ENCODE measurements around the gene PTPRH.

Gene PTPRH

DNA sequence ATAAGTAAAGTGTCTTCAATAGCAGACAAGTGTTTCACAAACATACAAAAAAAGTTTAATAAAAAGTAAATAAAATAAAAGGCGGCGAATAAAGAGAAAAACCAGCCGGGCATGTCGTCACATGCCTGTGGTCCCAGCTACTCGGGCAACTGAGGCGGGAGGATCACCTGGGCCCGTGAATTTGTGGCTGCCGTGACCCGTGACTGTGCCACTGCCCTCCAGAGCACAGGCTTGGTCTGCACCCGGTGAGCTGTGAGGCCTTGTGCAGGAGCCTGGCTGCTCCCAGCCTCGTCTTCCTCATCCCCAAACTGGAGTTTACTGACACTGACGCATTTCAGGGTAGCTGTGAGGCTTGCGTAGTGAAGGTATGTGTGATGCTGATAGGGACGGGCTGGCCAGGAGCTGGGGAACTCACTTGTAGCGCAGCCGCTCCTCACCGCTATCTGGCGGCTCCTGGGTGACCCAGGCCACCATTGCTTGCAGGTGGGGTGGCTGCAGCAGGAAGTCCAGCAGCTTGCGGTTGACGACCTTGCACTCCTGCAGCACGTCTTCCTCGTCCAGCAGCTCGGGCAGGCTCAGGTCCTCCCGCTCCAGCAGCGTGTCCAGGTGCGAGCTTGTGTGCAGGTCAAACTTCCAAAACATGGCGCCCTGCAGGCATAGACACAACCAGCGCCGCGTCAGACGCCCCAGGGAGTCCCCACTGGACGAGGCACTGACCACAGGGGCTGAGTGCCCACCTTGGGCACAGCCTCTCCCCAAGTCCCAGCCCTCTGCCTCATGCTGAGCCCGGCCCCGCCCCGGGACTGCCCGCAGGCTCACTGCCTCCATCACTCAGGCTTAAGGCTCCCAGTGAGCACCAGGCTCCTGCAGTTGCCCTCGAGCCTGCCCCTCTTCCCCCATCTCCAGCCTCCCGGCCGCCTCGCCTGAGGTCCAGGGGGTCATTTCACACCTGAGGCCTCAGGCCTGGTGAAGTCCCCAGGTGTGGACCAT lies 37.5 kb upstream of the PTPRH start:
- DNase-seq = no peak

DNA sequence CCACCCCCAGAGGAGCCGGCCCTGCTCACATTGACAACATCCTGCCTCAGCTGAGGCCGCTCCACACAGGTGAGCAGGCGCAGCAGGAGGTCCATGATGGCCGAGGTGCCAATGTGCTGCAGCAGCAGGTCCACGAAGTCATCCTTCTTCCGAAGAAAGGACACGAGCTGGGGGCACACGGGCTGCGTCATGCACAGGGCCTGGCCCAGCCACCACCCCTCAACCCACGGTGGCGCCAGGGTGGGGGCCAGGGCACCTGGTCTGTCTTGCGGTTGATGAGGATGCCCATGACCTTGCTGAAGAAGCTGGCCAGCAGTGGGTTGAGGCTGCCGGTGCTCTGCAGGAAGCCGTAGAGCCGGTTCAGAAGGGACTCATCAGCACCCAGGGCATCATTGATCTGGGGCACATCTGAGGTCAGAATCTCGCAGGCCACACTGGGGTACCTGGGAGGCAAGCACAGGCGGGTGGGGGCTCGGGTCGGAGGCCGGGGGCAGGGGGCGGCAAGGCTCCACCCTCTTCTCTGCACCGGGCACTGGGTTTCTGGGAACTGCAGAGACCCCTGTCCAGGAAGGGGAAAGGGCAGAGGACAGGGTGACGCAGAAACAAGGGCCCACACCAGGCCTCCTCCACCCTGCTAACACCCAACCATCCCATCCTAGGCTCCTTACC lies 36.1 kb upstream of the PTPRH start:
- DNase-seq = no peak

DNA sequence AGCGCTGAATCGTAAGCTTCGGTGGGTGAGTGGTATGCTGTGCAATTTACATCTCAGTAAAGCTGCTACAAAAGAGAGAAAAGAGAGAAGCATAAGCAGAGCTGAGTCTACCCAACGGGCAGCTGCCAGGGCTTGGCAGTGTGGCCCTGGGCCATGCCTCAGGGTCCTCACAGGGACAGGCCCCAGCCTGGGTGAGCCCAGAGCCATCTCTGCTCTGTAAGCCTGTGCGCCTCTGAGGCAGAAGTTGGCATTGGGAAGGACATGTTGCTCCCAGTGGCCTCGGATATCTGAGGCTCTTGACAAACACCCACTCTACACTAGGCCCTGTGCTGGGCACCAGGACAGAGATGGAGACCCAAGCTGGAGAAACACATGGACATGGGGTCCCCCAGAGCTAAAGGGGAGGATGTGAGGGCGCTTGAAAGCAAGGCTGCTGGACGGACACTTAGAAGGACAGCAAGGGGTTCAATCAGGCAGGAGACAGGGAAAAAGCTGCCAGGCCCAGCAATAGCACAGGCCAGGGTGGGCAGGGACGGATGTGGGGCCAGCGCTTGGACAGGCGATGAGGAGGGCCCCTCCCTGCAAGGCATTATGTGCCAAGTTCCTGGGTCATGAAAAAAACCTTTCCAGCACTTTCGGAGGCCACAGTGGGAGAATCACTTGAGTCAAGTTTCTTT lies 34.8 kb upstream of the PTPRH start:
- DNase-seq = no peak

DNA sequence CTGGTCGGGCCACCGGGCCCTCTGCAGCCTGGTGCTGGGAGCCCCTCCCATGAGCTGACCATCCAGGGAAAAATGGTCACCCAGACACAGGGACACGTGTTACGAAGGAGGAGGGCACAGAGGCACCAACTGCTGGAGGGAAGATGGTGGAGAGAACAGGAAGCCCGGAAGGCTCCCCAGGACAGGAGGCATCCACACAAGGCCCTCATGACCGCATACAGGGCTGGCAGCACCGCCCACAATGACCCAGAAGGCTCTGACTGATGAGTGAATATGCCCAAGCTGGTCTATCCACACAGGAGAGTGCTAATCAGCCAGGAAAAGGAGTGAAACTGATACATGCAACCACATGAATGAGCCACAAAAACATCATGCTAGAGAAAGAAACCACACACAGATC lies 33.2 kb upstream of the PTPRH start:
- no peak for DNase-seq

DNA sequence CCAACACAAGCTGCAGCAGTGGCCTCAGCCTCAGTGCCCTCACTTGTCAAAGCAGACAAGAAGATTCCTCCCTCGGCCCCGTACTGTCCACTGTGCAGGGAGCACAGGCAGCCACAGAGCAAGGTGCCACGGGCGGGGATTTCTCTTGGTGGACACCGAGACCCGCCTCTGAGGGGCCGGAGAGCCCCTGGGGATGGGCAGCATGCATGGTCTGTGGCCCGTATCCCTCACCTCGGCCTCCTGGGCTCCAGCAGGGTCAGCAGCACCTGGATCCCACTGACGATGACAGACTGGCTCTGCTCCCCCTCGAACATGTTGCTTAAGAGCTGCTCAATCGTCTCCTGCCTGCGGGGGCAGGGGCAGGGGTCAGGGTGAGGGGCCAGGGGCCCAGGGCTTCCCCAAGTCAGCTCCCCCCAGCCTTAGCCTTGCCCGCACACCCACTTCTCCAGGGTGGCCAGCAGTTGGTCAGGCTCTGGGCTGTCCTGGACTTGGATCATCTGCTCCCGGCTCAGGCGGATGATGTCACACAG lies 32.7 kb upstream of the PTPRH start:
- DNase-seq = no peak

DNA sequence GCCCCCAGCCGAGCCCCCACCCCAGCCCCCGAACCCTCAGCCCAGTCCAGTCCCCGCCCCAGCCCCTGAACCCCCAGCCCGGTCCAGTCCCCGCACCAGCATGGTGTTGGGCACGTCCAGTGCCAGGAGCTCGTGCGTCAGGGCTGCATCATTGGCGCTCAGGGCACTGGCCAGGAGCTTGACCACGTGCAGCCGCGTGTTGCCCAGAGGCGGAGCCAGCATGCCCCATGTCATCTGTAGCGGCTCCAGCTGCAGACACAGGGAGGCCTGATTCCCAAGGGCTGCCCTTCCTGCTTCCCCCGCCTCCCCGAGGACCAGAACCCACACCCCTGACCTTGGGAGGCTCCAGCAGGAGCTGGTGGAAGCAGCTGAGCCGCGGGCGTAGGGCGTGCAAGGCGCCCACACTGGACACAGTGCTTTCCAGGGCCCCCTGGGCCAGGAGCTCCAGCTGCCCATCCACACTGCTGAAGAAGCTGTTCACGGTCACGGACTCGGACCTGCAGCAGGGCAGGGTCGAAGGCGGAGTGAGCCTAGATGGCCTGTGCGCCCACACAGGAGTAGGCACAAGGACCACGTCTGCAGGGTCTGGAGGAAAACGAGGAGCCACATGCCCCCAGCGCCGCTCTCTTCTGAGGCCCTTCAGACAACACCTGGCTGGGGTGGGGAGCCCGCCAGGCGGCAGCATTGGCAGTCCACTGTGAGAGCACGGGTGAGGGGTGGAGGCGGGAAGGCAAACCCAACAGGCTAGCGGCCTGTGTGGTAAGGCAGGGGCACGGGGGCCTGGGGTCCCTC lies 32.0 kb upstream of the PTPRH start:
- no peak for DNase-seq

DNA sequence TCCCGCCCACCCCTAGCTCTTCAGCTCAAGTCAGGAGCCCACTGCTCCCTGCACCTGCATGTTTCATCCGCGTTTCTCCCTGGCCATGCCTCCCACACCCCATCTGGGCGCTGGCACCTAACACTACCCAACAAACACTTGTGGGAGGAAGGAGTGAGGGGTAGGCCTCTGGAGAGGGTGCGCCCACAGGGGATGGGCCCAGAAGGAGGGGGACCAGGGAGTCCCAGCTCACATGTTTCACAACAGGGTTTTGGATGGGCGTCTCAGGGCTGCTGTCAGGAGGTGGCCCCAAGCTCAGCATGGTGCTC lies 31.4 kb upstream of the PTPRH start:
- no peak for DNase-seq

DNA sequence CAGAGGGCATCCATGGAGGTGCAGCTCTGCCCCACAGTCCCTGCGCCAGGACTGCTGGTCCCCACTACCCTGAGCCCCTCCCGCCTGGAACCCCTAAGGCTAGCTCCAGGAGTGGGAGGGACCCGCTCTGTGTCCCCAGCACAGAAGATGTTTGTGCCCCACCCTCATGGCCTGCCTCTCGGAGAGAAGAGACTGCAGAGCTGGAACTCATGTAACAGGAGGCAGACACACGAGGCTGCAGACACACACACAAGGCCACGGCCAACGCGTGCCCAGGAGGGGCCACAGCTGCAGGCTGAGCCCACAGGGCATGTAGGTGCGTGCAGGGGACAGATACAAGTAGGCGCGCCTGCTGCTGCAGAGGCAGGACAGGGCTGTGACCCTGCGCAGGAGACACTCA lies 29.7 kb upstream of the PTPRH start:
- DNase-seq = no peak

DNA sequence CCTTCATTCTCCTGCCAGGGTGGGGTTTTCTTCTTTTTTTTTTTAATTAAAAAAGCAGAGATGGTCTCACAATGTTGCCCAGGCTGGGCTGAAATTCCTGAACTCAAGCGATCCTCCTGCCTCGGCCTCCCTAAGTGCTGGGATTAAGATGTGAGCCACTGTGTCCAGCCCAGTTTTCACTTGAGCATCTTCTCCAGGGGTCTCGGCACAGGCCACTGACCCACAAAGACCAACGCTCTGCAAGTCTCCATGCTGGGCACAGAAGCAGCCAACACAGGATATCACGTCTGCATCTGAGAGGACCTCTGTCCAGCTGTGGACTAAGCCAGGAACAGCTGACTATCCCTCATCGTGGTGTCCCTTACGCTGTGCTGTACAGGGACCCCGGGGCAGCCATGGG lies 28.7 kb upstream of the PTPRH start:
- no peak for DNase-seq

DNA sequence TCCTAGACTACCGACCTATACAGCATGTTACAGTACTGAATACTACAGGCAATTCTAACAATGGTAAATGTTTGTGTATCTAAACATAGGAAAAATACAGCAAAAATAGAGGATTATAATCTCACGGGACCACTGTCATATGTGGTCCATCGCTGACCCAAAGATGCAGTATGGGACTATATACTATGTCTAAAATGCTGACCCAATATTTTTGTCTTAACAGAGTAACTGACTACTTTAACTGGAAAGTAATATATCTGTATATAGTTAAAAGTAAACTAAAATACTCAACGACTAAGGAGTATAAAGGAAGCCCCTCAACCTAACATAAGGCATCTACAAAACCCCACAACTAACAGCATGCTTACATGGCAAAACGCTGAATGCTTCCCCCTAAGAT lies 23.7 kb upstream of the PTPRH start:
- DNase-seq = no peak

DNA sequence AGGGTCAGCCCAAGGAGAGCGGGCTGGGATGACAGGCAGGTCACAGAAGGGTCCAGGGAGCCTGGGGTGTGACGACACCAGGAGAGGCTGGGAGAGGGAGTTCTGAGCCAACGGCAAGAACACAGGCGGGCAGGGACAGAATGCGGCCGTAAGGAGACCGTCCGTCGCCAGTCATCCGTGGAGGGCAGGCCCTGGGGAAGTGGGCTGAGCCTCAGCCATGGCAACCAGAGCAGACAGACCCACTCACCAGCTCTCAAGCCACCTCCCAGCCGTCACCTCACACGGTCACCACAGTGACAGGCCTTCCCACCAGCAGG lies 22.9 kb upstream of the PTPRH start:
- DNase-seq = no peak

DNA sequence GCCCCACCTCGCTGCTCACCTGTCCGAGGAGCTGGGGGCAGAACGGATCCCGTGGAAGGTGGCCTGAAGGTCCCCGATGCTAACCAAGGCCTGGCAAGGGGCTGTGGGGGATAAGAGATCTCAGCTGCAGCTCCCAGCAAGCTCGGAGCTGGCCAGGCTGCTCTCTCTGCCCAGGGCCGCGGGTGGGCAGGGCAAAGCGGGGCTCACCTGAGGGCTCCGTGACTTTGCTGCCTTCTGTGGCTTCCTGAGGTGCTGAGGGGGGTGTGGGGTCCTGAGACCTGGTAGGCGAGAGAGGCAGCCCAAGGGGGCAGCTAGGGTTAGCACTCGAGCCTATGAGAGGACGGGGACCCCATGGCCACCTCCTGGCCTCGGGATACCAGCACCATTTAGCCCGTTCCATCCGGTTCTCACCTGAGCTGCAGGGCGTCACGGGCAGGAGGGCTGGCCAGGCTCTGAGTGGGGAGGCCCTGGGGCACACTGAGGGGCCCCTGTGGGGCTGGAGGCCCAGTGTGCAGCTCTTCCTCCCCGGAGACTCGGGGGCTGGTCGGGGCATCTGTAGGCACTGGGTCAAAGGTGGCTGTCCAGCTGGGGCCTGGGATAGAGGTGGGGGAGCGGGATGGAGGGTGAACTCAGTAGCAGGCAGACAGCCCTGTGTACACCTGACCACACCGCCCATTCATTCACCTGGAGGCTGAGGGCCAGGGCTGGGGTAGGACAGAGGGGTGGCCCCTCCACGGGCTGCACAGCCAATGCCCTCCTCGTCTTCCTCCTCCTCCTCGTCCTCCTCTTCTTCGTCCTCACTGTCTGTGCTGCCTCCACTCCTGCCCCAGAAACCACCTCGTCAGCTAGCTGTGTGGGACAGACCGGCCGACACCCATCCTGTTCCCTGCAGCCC lies 22.3 kb upstream of the PTPRH start:
- DNase-seq = no peak

DNA sequence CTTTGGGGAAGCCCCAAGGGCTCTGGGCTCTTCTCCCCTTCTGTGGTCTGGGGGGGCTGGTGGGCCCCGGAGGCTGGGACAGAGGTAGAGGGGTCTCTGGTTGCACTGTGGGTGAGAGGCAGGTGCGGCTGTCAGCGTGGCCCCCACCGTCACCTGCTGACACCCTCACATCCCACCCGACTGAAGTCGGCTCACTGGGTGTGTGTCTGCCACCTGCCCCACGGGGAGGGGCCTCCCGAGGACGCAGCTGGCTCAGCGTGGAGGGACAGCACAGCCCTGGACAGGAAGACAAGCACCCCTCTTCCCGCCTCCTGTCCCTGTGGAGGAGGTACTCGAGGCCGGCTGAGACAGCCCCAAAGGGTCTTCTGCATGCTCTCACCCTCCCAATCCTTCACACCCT lies 21.5 kb upstream of the PTPRH start:
- no peak for DNase-seq

DNA sequence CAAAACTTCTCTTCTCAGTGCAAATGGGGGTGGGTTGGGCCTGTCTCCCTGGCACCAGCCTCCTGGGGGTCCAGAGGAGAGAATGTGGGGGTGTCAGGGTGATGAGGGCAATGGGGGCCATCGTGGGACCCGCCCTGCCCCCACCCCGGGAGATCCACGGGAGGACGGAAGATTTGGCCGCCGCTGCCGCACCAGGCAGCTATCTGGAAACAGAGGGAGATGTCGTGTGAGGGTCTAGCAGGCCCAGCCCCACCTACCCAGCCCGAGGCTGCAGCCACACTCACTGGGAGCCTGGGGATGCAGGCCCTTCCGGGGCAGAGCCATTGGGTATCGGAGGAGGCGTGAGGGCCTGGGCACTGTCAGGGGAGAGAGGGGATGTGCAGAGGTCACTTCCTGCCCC lies 21.0 kb upstream of the PTPRH start:
- no peak for DNase-seq

DNA sequence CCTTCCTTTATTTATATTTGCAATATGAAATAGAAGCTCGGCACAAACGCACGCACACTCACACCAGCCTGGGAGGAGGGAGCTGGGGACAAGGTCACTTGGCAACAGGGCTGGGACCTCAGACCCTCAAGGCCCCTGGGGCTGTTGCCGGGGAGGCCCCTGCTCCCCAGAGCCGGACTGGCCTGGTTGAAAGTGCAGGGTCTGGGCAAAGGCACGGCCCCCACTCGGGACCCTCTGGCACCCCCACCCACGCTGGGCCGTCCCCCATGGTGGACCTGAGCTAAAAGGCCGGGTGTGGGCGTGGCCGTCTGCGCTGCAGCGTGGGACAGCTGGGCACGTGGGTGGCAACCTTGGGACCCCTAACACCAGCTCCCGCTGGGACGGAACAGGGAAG lies 20.5 kb upstream of the PTPRH start:
- no peak for DNase-seq

DNA sequence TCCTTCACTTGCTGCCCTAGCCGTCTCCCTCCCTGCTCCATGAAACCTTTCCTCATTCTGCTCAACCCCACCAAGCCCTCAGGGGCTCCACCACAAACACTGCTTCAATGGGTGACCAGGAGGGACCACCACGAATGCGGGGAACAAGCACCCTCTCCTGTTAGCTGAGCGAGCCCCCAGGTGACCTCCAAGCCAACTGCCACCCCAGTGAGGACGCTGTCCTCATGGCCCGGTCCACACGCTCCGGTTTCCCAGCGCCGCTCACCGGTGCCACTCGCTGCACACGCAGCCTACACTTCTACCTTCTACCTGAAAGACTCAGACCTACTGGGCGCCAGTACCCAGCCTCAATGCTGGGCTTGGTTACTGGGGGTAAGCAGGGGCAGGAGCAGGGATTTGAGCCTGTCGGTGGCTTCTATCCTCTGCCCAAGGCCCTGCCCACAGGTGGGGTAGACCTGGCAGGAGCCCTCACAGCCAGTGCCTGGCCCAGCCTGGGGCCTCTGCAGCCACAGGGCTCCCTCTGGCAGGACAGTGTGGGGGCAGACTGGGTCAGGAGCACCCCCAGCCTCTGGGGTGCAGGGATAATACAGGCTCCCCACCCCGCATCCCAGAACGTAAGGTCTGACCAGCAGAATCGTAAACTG lies 20.0 kb upstream of the PTPRH start:
- DNase-seq = no peak

DNA sequence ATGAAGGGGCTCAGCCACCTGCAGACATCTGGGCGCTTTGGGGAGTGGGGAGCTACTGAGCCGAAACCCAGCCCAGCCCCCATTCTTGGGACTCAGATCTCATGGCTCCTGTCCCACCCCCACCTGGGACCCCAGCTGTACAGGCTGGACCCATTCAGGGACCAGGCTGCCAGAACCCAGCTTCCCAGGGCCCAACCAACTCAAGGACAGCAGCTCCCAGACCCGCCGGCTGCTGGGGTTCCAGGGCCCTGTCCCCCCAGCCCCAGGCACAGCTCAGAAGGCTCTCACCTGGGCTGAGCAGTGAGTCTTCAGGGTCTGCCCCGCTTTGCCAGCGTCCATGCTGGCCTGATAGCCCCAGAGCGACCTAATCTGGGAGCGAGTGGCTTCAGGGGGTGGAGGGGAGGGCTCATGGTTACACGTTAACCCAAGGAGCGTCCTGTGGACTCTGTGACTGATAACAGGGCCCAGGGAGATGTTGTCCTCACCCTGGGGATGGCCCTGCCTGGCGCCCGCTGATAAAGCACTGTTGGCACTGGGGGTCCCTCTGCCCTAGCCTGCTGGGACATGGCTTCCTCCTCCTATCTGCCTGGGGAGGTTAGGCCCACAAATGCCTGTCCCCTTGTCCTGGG lies 19.2 kb upstream of the PTPRH start, which contains the start of gene TMEM86B:
TMEM86B (minus strand) TSS at position 361 of the 629 bp plus-strand sequence; CDS start at position 339, 22 bp downstream.
- DNase-seq = no peak

DNA sequence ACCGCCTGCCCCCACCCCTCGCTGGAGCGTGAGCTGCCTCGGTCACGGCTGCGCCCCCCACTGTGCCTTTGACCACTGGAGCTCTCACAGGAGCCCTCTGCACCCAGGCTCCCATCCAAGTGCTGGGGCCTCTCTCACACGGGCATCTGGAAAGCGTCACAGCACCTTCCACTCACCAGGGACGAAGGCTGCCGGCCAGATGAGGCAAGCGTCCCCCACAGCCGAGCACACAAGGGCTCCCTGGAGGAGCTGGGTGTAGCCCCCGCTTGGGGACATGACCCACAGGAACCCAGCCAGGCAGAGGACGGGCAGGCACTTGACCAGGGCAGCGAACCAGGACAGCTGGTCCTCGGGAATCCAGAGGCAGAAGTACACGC lies 18.7 kb upstream of the PTPRH start:
- DNase-seq = no peak

DNA sequence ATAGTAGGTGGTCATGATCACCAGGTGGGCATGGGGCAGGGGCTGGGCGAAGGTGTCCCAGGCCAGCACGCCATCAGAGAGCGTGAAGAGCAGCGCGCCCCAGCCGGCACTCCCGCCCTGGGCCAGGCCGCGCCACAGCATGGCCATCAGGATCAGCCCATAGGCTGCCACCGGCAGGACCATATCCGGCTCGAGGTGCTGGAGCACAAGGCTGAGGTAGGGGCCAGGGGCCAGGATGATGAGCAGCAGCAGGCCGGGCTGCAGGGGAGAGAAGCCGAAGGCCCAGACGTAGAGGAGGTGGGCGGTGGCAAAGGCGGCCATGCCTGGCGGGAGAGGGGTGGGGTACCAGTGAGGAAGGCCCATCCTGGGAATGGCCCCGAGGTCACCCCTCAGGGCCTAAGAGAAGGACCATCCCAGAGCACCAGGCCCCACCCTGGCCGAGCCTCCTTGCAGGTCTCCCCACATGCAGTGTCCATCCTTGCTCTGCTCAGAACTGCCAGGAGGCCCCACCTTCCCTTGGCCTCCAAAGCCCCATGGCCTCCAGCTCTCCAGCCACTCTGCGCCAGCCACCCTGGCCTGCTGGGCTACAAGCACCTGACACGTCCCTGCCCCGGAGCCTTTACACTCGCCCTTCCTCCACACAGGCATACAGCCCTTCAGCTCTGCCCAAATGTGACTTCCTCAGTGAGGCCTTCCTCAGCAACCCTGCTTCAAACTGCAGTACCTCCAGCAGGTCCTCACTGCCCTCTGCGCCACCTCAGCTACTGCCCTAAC lies 18.1 kb upstream of the PTPRH start:
- no peak for DNase-seq

DNA sequence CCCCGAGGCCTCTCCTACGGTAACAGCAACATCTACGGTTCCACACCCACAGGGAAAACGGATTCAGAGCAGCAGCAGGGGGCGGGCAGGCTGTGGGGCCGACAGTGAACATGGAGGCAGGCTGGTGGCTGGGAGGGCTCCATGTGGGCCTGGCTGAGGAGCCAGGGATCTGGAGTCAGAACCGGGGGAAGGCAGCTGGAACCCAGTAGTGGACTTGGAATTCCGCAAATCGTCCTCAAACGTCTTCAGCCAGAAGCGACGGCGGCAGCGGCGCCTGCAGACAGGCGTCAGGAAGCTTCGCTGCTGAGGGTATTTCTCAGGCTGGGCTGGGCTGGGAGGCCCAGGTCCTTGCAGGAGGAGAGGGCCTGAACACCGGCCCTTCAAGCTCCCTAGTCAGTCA lies 17.5 kb upstream of the PTPRH start:
- DNase-seq = no peak
